ENCODE measurements around the gene VWA3A. TPM values are rescaled to one million over a fixed set of nuclear protein-coding genes. Genes with fewer than 3 reads are reported as not detected.
A peak's percentile ranks its signal among the peaks of the same experiment; 100 is the strongest.

Gene VWA3A
- total and polyA plus RNA-seq, 7 donors: 0.03 to 0.15 (median 0.12) TPM; not detected in 4

- Histone ChIP-seq H3K4me3 (peak overlapping the region; percentile 84), H3K4me1 (peaks cover 30% of the 10 kb centered on the region), H3K36me3 (ENCODE audit: insufficient read depth in 1 of 2, low read depth in 1 of 2) (no peaks in the 10 kb centered on the region), H3K27ac (peak overlapping the region; percentile 90), H3K9me3 (no peaks in the 10 kb centered on the region), H3K27me3 (ENCODE audit: insufficient read depth in 3 of 3, low read length in 2 of 3) (no peaks in the 10 kb centered on the region)
- TF ChIP-seq CTCF (IDR thresholded peaks at IDR 0.05): no peak
- intact Hi-C loops (cut with DNase I): no loop called here
- peak; percentile 86 to 92 for DNase-seq
- ATAC-seq: peak; percentile 38 to 54 (median 45)
- WGBS, 3 donors: 12 to 17% (median 14%) methylated on average over 16 of the region's 16 CpGs
Observed at GRCh38 chr16:22192261-22193062, 100.1 kb downstream of the VWA3A start.

- intact Hi-C loops (cut with DNase I): no loop called here
- Histone ChIP-seq H3K27ac (peak overlapping the region; percentile 90), H3K4me1 (peaks cover 30% of the 10 kb centered on the region), H3K4me3 (peak overlapping the region; percentile 84), H3K27me3 (ENCODE audit: insufficient read depth in 3 of 3, low read length in 2 of 3) (no peaks in the 10 kb centered on the region), H3K9me3 (no peaks in the 10 kb centered on the region), H3K36me3 (ENCODE audit: insufficient read depth in 1 of 2, low read depth in 1 of 2) (no peaks in the 10 kb centered on the region)
- WGBS, 3 donors: 89 to 91% (median 89%) methylated on average over 2 of the region's 2 CpGs
- ATAC-seq: no peak
- DNase-seq: no peak
- TF ChIP-seq CTCF (IDR thresholded peaks at IDR 0.05): no peak
Observed at GRCh38 chr16:22193063-22193411, 100.7 kb downstream of the VWA3A start.

GRCh38 chr16:22194707-22195444, 102.5 kb downstream of the VWA3A start:
- intact Hi-C loops (cut with DNase I): loop anchor here in 1 of 2 donors (1.0 kb wide), 1 partner anchor 102 kb away; the partner anchor contains the start of gene POLR3E
- Histone ChIP-seq H3K36me3 (ENCODE audit: insufficient read depth in 1 of 2, low read depth in 1 of 2) (no peaks in the 10 kb centered on the region), H3K27me3 (ENCODE audit: insufficient read depth in 3 of 3, low read length in 2 of 3) (no peaks in the 10 kb centered on the region), H3K9me3 (no peaks in the 10 kb centered on the region), H3K27ac (peak overlapping the region; percentile 82), H3K4me1 (peaks cover 21% of the 10 kb centered on the region), H3K4me3 (no peak overlapping the region)
- TF ChIP-seq CTCF (IDR thresholded peaks at IDR 0.05): no peak
- WGBS, 3 donors: 78 to 83% (median 80%) methylated on average over 9 of the region's 9 CpGs
- DNase-seq (no peak), ATAC-seq (no peak)

GRCh38 chr16:22195445-22195694, 103.0 kb downstream of the VWA3A start:
- no peak for DNase-seq
- Histone ChIP-seq H3K27ac (peak overlapping the region; percentile 82), H3K4me3 (peak overlapping the region; percentile 73), H3K4me1 (peaks cover 23% of the 10 kb centered on the region), H3K9me3 (no peaks in the 10 kb centered on the region), H3K36me3 (ENCODE audit: insufficient read depth in 1 of 2, low read depth in 1 of 2) (no peaks in the 10 kb centered on the region), H3K27me3 (ENCODE audit: insufficient read depth in 3 of 3, low read length in 2 of 3) (no peaks in the 10 kb centered on the region)
- no peak for TF ChIP-seq CTCF (IDR thresholded peaks at IDR 0.05)
- ATAC-seq: no peak
- intact Hi-C loops (cut with DNase I): loop anchor here in 1 of 2 donors (1.0 kb wide), 1 partner anchor 102 kb away; the partner anchor contains the start of gene POLR3E

All from psoas muscle (tissue), 8 donors.